Muscle layer of duodenum (tissue), 2 donors: ENCODE data around the gene ZNF219.
"Not testable (repeated sequence)": the region's sequence is repeated elsewhere in the genome, so short reads cannot be mapped to it uniquely, and the experiment has no call there.

ENCODE experiments used
- H3K27ac ChIP-seq: one replicate; pipeline ENCODE4 v1.7.0; 2013; ENCODE audit warnings: mild to moderate bottlenecking, low read length
- H3K27me3 ChIP-seq: one replicate; pipeline ENCODE4 v1.7.0; 2013; ENCODE audit warnings: low read depth, mild to moderate bottlenecking, control low read depth, low read length
- H3K36me3 ChIP-seq, 2 donors: one replicate each; pipeline ENCODE4 v1.7.0; 2013; ENCODE audit warnings: low read length in 2 of 2, control low read depth in 1 of 2, mild to moderate bottlenecking in 1 of 2; ENCODE audit not compliant: insufficient read depth in 2 of 2, control insufficient read depth in 1 of 2
- H3K4me1 ChIP-seq, 2 donors: one replicate each; pipeline ENCODE4 v1.7.0; 2013; ENCODE audit warnings: low read length in 2 of 2, mild to moderate bottlenecking in 2 of 2, control low read depth in 1 of 2, moderate library complexity in 1 of 2; ENCODE audit not compliant: insufficient read depth in 2 of 2, control insufficient read depth in 1 of 2
- H3K4me3 ChIP-seq, 2 donors: one replicate each; pipeline ENCODE4 v1.7.0; 2013; ENCODE audit warnings: low read length in 2 of 2, low read depth in 1 of 2, mild to moderate bottlenecking in 1 of 2
- H3K9me3 ChIP-seq, 2 donors: one replicate each; pipeline ENCODE4 v1.7.0; 2013; ENCODE audit warnings: low read length in 2 of 2, control low read depth in 1 of 2, mild to moderate bottlenecking in 1 of 2; ENCODE audit not compliant: control insufficient read depth in 1 of 2
- donor health status: healthy.

ZNF219 gene

DNA sequence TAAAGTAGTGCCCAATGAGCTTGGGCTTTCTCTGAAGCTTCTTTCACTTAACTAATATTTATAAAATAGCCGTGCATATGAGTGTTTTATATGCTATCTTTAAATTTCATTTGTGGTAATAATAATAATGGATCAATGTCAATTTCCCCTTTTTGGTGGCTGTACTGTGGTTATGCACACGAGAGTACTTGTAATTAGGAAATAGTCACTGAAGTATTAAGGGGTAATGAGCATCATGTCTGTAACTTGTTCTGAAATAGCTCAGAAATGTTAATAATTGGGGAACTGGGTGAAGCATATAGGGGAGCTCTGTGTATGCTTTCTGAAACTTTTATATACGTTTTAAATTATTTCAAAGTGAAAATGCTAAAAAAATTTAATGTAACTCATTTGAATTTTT, 47.9 kb downstream of the ZNF219 start:
- Histone ChIP-seq H3K36me3 (no peaks in the 10 kb centered on the region), H3K27me3 (no peaks in the 10 kb centered on the region), H3K27ac (no peak overlapping the region), H3K9me3 (no peaks in the 10 kb centered on the region), H3K4me1 (no peaks in the 10 kb centered on the region), H3K4me3 (no peak overlapping the region)

- Histone ChIP-seq H3K36me3 (no peaks in the 10 kb centered on the region), H3K4me3 (no peak overlapping the region), H3K27ac (no peak overlapping the region), H3K9me3 (no peaks in the 10 kb centered on the region), H3K27me3 (no peaks in the 10 kb centered on the region), H3K4me1 (no peaks in the 10 kb centered on the region)
These were observed 49.2 kb downstream of the ZNF219 start for GRCh38 chr14:21049271-21049673.

- Histone ChIP-seq H3K27me3 (no peaks in the 10 kb centered on the region), H3K4me3 (no peak overlapping the region), H3K27ac (no peak overlapping the region), H3K4me1 (peaks cover 1 to 3% of the 10 kb centered on the region in 2 donors), H3K36me3 (no peaks in the 10 kb centered on the region), H3K9me3 (no peaks in the 10 kb centered on the region)
These were observed 49.8 kb downstream of the ZNF219 start for GRCh38 chr14:21048638-21049037.

DNA sequence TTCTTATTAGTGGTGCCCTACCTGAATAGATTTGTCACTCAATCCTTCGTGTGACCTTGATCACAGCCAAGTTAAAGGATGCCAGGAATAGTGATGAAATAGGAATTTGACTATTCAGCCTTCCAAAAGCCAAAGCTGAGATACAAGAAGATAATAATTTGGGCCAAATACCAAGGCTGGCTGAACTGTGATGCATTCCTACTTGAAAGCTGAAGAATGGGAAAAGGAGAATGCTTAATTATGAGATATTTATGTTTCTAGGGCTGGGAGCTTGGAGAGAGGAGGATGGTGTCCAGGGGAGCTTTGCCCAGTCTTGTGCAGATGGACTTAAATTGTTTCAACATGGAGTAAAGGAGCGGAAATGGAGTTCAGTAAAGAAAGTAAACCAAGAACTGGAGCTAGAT, 51.1 kb downstream of the ZNF219 start:
- Histone ChIP-seq H3K4me3 (no peak overlapping the region), H3K36me3 (no peaks in the 10 kb centered on the region), H3K9me3 (no peaks in the 10 kb centered on the region), H3K27me3 (no peaks in the 10 kb centered on the region), H3K4me1 (peaks cover 3 to 5% of the 10 kb centered on the region in 2 donors), H3K27ac (no peak overlapping the region)

GRCh38 chr14:21043974-21044618, 54.4 kb downstream of the ZNF219 start:
- peaks cover 12 to 16% of the 10 kb centered on the region in 2 donors for H3K4me1 ChIP-seq
- no peaks in the 10 kb centered on the region for H3K27me3 ChIP-seq
- H3K36me3 ChIP-seq: no peaks in the 10 kb centered on the region
- H3K4me3 ChIP-seq: no peak overlapping the region
- H3K27ac ChIP-seq: no peak overlapping the region
- no peaks in the 10 kb centered on the region for H3K9me3 ChIP-seq

GRCh38 chr14:21043387-21043973, 55.0 kb downstream of the ZNF219 start:
- Histone ChIP-seq H3K27ac (no peak overlapping the region), H3K4me1 (peaks cover 18 to 23% of the 10 kb centered on the region in 2 donors), H3K36me3 (no peaks in the 10 kb centered on the region), H3K9me3 (no peaks in the 10 kb centered on the region), H3K4me3 (no peak overlapping the region), H3K27me3 (no peaks in the 10 kb centered on the region)

GRCh38 chr14:21042918-21043317, 55.5 kb downstream of the ZNF219 start:
- Histone ChIP-seq H3K4me1 (peaks cover 23 to 28% of the 10 kb centered on the region in 2 donors), H3K36me3 (no peaks in the 10 kb centered on the region), H3K4me3 (no peak overlapping the region), H3K27me3 (no peaks in the 10 kb centered on the region), H3K9me3 (no peaks in the 10 kb centered on the region), H3K27ac (no peak overlapping the region)

GRCh38 chr14:21041676-21042433, 56.6 kb downstream of the ZNF219 start, which contains the start of gene RNASE7:
RNASE7 (plus strand) TSS chr14:21042362; CDS start chr14:21042993, 631 bp downstream.
- H3K27ac ChIP-seq: no peak within 1 kb of the TSS
- H3K36me3 ChIP-seq: no peaks in the 10 kb centered on the region
- no peaks in the 10 kb centered on the region for H3K27me3 ChIP-seq
- H3K4me1 ChIP-seq: peaks cover 23 to 30% of the 10 kb centered on the region in 2 donors
- no peaks in the 10 kb centered on the region for H3K9me3 ChIP-seq
- H3K4me3 ChIP-seq: no peak within 1 kb of the TSS

DNA sequence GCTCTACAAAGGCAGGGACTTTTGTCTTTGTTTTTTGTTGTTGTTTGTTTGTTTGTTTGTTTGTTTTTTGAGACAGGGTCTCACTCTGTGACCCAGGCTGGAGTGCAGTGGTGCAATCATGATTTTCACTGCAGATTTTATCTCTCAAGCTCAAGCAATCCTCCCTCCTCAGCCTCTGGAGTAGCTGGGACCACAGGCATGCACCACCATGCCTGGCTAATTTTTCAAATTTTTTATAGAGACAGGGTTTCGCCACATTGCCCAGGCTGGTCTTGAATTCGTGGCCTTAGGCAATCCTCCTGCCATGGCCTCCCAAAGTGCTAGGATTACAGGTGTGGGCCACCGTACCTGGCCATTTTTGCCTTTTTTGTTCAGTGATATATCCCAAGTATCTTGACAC, 57.5 kb downstream of the ZNF219 start:
- H3K9me3 ChIP-seq, H3K27me3 ChIP-seq, H3K27ac ChIP-seq, H3K36me3 ChIP-seq, H3K4me3 ChIP-seq: not testable (repeated sequence)
- peaks cover 23 to 30% of the 10 kb centered on the region in 2 donors for H3K4me1 ChIP-seq

DNA sequence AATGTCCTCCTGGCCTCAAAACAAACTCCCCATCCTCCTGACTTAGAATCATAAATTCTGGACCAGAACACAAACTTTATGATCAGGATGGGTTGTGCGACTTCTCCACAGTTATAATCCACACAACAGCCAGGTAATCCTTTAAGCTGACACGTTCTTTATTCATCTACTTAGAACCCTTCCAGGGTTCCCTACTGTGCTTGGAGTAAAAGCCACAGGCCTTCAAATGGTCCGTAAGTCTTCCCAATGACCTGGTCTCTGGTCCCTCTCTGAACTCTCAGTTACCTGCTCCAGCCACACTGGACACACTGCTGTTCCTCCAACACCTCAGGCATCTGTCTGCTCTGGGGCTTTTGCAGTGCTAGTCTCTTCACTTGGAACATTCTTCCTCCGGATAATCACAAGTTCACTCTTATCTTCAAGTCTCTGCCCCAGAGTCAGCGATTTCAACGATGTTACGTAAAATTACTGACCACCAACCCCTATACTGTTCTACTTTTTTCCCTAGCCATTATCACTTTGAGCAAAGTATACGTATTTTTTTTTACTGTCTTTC, 58.0 kb downstream of the ZNF219 start:
- Histone ChIP-seq H3K9me3 (no peaks in the 10 kb centered on the region), H3K27me3 (no peaks in the 10 kb centered on the region), H3K4me3 (no peak overlapping the region), H3K36me3 (no peaks in the 10 kb centered on the region), H3K4me1 (peaks cover 23 to 30% of the 10 kb centered on the region in 2 donors), H3K27ac (no peak overlapping the region)
